GM23338 (cell line): ENCODE data around the gene PLS1. TPM values are rescaled to one million over a fixed set of nuclear protein-coding genes. Genes with fewer than 3 reads are reported as not detected.

Experiments used
- ATAC-seq: fragments of 200-7000 bp; cut with Tn5 transposase; 3 replicates; pipeline ENCODE4 v1.9.1; 2020
- DNase-seq: peaks from one replicate; pipeline ENCODE4 v3.0.0-alpha.2; 2015; ENCODE audit warnings: low spot score
- H2AFZ ChIP-seq: fragments of 200-600 bp; sonication (generic); 2 replicates; pipeline ENCODE4 v1.8.0; 2016; ENCODE audit warnings: antibody characterized with exemption, mild to moderate bottlenecking, moderate library complexity
- H3F3A ChIP-seq: fragments of 200-600 bp; sonication (generic); replicated peaks from 2 replicates; pipeline ENCODE4 v1.8.0; 2017; ENCODE audit warnings: antibody characterized with exemption, mixed run types, low read depth
- H3K27ac ChIP-seq: fragments of 200-600 bp; sonication (generic); 2 replicates; pipeline ENCODE4 v1.6.1; 2016; ENCODE audit warnings: low read depth
- H3K27me3 ChIP-seq: fragments of 200-600 bp; sonication (generic); 2 replicates; pipeline ENCODE4 v1.8.0; 2016; ENCODE audit warnings: mild to moderate bottlenecking, mixed run types, moderate library complexity; ENCODE audit not compliant: insufficient read depth
- H3K36me3 ChIP-seq: fragments of 200-600 bp; sonication (generic); 2 replicates; pipeline ENCODE4 v1.8.0; 2016; ENCODE audit warnings: mild to moderate bottlenecking; ENCODE audit not compliant: insufficient read depth
- H3K4me1 ChIP-seq: fragments of 200-600 bp; sonication (generic); 2 replicates; pipeline ENCODE4 v1.8.0; 2016; ENCODE audit warnings: mild to moderate bottlenecking, moderate library complexity; ENCODE audit not compliant: insufficient read depth
- H3K4me2 ChIP-seq: fragments of 200-600 bp; sonication (generic); 2 replicates; pipeline ENCODE4 v1.7.1; 2017; ENCODE audit warnings: mixed run types
- H3K4me3 ChIP-seq: fragments of 200-600 bp; sonication (generic); 2 replicates; pipeline ENCODE4 v1.6.1; 2016; ENCODE audit warnings: mixed run types
- H3K79me2 ChIP-seq: fragments of 200-600 bp; sonication (generic); replicated peaks from 2 replicates; pipeline ENCODE4 v1.8.0; 2017; ENCODE audit warnings: mild to moderate bottlenecking; ENCODE audit not compliant: insufficient read depth
- H3K9me2 ChIP-seq: fragments of 200-600 bp; sonication (generic); 2 replicates; pipeline ENCODE4 v1.8.0; 2017; ENCODE audit not compliant: insufficient read depth
- H4K20me1 ChIP-seq: fragments of 200-600 bp; sonication (generic); replicated peaks from 2 replicates; pipeline ENCODE4 v1.8.0; 2017; ENCODE audit warnings: mild to moderate bottlenecking; ENCODE audit not compliant: insufficient read depth
- H3K27ac Mint-ChIP-seq: 2 replicates; pipeline ENCODE4 v1.8.0; 2020; ENCODE audit warnings: inconsistent platforms, mild to moderate bottlenecking, moderate library complexity, mixed read lengths
- H3K27me3 Mint-ChIP-seq: 3 replicates; pipeline ENCODE4 v1.8.0; 2022; ENCODE audit warnings: low read depth, mild to moderate bottlenecking, moderate library complexity, mixed read lengths, inconsistent platforms; ENCODE audit not compliant: insufficient read depth, poor library complexity
- H3K36me3 Mint-ChIP-seq: 3 replicates; pipeline ENCODE4 v1.8.0; 2021; ENCODE audit warnings: low read depth, mild to moderate bottlenecking, inconsistent platforms, moderate library complexity, mixed read lengths
- H3K4me1 Mint-ChIP-seq: 3 replicates; pipeline ENCODE4 v1.8.0; 2020; ENCODE audit warnings: mild to moderate bottlenecking, inconsistent platforms, mixed read lengths
- H3K4me3 Mint-ChIP-seq: 3 replicates; pipeline ENCODE4 v1.8.0; 2021; ENCODE audit warnings: moderate library complexity, mild to moderate bottlenecking, inconsistent platforms, mixed read lengths
- H3K9me3 Mint-ChIP-seq: 3 replicates; pipeline ENCODE4 v1.8.0; 2020; ENCODE audit warnings: moderate library complexity, mild to moderate bottlenecking, inconsistent platforms, mixed read lengths
- CREB1 ChIP-seq: fragments of 250-450 bp; sonication (Bioruptor Pico); IDR thresholded peaks from 2 replicates; pipeline ENCODE4 v1.5.0; 2020; ENCODE audit warnings: low read depth, mild to moderate bottlenecking, moderate library complexity
- EZH2 ChIP-seq: fragments of 200-600 bp; sonication (generic); IDR thresholded peaks from one replicate; pipeline ENCODE4 v1.8.0; 2017; ENCODE audit warnings: antibody characterized with exemption, mild to moderate bottlenecking, low read depth; ENCODE audit not compliant: unreplicated experiment
- EZH2phosphoT487 ChIP-seq: fragments of 200-600 bp; sonication (generic); IDR thresholded peaks from one replicate; pipeline ENCODE4 v1.8.1; 2018; ENCODE audit warnings: antibody characterized with exemption; ENCODE audit not compliant: unreplicated experiment
- JUNB ChIP-seq: IDR thresholded peaks from one replicate; pipeline ENCODE4 v1.6.1; 2016; ENCODE audit warnings: antibody characterized with exemption; ENCODE audit not compliant: unreplicated experiment
- NANOG ChIP-seq: IDR thresholded peaks from 2 replicates; pipeline ENCODE4 v1.6.1; 2016; ENCODE audit warnings: antibody characterized with exemption, borderline replicate concordance
- POLR2AphosphoS5 ChIP-seq: IDR thresholded peaks from 2 replicates; pipeline ENCODE4 v1.6.1; 2016; ENCODE audit warnings: antibody characterized with exemption, low read depth
- STAT1 ChIP-seq: IDR thresholded peaks from one replicate; pipeline ENCODE4 v1.6.1; 2016; ENCODE audit warnings: antibody characterized with exemption; ENCODE audit not compliant: unreplicated experiment
- ZNF114 ChIP-seq: fragments of 250-450 bp; sonication (Bioruptor Pico); IDR thresholded peaks from 2 replicates; pipeline ENCODE4 v1.5.0; 2020; ENCODE audit warnings: mild to moderate bottlenecking, moderate library complexity
- ZNF331 ChIP-seq: fragments of 250-450 bp; sonication (Bioruptor Pico); IDR thresholded peaks from 2 replicates; pipeline ENCODE4 v1.5.0; 2020; ENCODE audit warnings: low read depth, mild to moderate bottlenecking, moderate library complexity
- polyA plus RNA-seq: library from polyadenylated mRNA; unstranded; fragments of >200 nt; fragmentation: Nextera tagmentation; extraction: Ambion mirVana; gene quantifications from 2 replicates; pipeline ENCODE4 v1.2.1, GENCODE V29; 2016
- total RNA-seq: library from RNA; depleted of rRNA; stranded (reverse); fragments of >200 nt; shearing (Covaris generic); gene quantifications from 2 replicates; pipeline ENCODE4 v1.2.3, GENCODE V29; 2014
- TF ChIP-seq, protein P1 (sequence below), 2 experiments: fragments of 200-600 bp in 1 of 2; sonication (generic) in 1 of 2; conservative IDR thresholded peaks; 2 replicates each; pipeline versions ENCODE4 v1.5.1 to v1.6.1; 2016 to 2017; ENCODE audit warnings: antibody characterized with exemption in 2 of 2, low read depth in 2 of 2, mild to moderate bottlenecking in 2 of 2, moderate library complexity in 1 of 2
- TF ChIP-seq, protein P2 (sequence below): IDR thresholded peaks from 2 replicates; pipeline ENCODE4 v1.6.1; 2016; ENCODE audit warnings: antibody characterized with exemption
- TF ChIP-seq, protein P3 (sequence below): IDR thresholded peaks from one replicate; pipeline ENCODE4 v1.6.1; 2018; ENCODE audit warnings: antibody characterized with exemption; ENCODE audit not compliant: unreplicated experiment
- TF ChIP-seq, protein P4 (sequence below): fragments of 250-450 bp; sonication (Bioruptor Pico); IDR thresholded peaks from 2 replicates; pipeline ENCODE4 v1.5.0; 2020; ENCODE audit warnings: mild to moderate bottlenecking, moderate library complexity

The PLS1 gene
- total and polyA plus RNA-seq, 2 experiments from 2014 or later: 18.4 to 42.2 TPM

DNA sequence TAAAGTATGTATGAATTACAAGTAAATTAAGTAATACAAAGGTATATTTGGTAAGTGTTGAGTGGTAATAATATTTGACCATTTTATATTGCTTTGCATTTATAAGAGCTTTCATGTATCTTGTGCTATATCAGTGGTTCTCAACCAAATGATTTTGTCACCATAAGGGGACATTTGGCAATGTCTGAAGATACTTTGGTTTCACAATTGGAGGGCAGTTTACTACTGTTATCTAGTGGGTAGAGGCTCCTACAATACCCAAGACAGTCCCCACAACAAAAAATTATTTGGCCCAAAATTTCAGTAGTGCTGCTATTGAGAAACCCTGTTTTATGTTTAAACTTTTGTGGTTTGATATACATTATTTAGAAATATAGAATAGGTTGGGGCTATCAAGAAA, 142.2 kb downstream of the PLS1 start:
- no peaks in the 10 kb centered on the region for H3K4me1 Mint-ChIP-seq
- no peak overlapping the region for H3K27ac Mint-ChIP-seq
- H3K36me3 ChIP-seq: no peaks in the 10 kb centered on the region

More for the DNA sequence above, 142.2 kb downstream of the PLS1 start:
- Histone ChIP-seq H2AFZ (no peak overlapping the region), H3K4me3 (no peak overlapping the region), H3K9me2 (no peaks in the 10 kb centered on the region), H3F3A (no peaks in the 10 kb centered on the region), H3K27me3 (no peaks in the 10 kb centered on the region), H3K4me1 (no peaks in the 10 kb centered on the region), H3K27ac (no peak overlapping the region), H3K4me2 (no peak overlapping the region), H4K20me1 (no peaks in the 10 kb centered on the region), H3K79me2 (peaks cover 13% of the 10 kb centered on the region)
- Mint-ChIP-seq H3K36me3 (no peaks in the 10 kb centered on the region), H3K9me3 (no peaks in the 10 kb centered on the region), H3K4me3 (no peak overlapping the region), H3K27me3 (peaks cover 2% of the 10 kb centered on the region)
- TF ChIP-seq POLR2AphosphoS5 (no peak), ZNF114 (CRISPR knock-in tag) (no peak), JUNB (no peak), NANOG (no peak), STAT1 (no peak), ZNF331 (CRISPR knock-in tag) (no peak), CREB1 (no peak), EZH2phosphoT487 (no peak), EZH2 (no peak)
- TF ChIP-seq, protein P1, sequence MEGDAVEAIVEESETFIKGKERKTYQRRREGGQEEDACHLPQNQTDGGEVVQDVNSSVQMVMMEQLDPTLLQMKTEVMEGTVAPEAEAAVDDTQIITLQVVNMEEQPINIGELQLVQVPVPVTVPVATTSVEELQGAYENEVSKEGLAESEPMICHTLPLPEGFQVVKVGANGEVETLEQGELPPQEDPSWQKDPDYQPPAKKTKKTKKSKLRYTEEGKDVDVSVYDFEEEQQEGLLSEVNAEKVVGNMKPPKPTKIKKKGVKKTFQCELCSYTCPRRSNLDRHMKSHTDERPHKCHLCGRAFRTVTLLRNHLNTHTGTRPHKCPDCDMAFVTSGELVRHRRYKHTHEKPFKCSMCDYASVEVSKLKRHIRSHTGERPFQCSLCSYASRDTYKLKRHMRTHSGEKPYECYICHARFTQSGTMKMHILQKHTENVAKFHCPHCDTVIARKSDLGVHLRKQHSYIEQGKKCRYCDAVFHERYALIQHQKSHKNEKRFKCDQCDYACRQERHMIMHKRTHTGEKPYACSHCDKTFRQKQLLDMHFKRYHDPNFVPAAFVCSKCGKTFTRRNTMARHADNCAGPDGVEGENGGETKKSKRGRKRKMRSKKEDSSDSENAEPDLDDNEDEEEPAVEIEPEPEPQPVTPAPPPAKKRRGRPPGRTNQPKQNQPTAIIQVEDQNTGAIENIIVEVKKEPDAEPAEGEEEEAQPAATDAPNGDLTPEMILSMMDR (conservative IDR thresholded peaks at IDR 0.05; ENCODE audit: low read depth in 2 of 2): no peak
- TF ChIP-seq, protein P2, sequence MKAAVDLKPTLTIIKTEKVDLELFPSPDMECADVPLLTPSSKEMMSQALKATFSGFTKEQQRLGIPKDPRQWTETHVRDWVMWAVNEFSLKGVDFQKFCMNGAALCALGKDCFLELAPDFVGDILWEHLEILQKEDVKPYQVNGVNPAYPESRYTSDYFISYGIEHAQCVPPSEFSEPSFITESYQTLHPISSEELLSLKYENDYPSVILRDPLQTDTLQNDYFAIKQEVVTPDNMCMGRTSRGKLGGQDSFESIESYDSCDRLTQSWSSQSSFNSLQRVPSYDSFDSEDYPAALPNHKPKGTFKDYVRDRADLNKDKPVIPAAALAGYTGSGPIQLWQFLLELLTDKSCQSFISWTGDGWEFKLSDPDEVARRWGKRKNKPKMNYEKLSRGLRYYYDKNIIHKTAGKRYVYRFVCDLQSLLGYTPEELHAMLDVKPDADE: no peak
- TF ChIP-seq, protein P3, sequence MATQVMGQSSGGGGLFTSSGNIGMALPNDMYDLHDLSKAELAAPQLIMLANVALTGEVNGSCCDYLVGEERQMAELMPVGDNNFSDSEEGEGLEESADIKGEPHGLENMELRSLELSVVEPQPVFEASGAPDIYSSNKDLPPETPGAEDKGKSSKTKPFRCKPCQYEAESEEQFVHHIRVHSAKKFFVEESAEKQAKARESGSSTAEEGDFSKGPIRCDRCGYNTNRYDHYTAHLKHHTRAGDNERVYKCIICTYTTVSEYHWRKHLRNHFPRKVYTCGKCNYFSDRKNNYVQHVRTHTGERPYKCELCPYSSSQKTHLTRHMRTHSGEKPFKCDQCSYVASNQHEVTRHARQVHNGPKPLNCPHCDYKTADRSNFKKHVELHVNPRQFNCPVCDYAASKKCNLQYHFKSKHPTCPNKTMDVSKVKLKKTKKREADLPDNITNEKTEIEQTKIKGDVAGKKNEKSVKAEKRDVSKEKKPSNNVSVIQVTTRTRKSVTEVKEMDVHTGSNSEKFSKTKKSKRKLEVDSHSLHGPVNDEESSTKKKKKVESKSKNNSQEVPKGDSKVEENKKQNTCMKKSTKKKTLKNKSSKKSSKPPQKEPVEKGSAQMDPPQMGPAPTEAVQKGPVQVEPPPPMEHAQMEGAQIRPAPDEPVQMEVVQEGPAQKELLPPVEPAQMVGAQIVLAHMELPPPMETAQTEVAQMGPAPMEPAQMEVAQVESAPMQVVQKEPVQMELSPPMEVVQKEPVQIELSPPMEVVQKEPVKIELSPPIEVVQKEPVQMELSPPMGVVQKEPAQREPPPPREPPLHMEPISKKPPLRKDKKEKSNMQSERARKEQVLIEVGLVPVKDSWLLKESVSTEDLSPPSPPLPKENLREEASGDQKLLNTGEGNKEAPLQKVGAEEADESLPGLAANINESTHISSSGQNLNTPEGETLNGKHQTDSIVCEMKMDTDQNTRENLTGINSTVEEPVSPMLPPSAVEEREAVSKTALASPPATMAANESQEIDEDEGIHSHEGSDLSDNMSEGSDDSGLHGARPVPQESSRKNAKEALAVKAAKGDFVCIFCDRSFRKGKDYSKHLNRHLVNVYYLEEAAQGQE: no peak
- TF ChIP-seq, protein P4, sequence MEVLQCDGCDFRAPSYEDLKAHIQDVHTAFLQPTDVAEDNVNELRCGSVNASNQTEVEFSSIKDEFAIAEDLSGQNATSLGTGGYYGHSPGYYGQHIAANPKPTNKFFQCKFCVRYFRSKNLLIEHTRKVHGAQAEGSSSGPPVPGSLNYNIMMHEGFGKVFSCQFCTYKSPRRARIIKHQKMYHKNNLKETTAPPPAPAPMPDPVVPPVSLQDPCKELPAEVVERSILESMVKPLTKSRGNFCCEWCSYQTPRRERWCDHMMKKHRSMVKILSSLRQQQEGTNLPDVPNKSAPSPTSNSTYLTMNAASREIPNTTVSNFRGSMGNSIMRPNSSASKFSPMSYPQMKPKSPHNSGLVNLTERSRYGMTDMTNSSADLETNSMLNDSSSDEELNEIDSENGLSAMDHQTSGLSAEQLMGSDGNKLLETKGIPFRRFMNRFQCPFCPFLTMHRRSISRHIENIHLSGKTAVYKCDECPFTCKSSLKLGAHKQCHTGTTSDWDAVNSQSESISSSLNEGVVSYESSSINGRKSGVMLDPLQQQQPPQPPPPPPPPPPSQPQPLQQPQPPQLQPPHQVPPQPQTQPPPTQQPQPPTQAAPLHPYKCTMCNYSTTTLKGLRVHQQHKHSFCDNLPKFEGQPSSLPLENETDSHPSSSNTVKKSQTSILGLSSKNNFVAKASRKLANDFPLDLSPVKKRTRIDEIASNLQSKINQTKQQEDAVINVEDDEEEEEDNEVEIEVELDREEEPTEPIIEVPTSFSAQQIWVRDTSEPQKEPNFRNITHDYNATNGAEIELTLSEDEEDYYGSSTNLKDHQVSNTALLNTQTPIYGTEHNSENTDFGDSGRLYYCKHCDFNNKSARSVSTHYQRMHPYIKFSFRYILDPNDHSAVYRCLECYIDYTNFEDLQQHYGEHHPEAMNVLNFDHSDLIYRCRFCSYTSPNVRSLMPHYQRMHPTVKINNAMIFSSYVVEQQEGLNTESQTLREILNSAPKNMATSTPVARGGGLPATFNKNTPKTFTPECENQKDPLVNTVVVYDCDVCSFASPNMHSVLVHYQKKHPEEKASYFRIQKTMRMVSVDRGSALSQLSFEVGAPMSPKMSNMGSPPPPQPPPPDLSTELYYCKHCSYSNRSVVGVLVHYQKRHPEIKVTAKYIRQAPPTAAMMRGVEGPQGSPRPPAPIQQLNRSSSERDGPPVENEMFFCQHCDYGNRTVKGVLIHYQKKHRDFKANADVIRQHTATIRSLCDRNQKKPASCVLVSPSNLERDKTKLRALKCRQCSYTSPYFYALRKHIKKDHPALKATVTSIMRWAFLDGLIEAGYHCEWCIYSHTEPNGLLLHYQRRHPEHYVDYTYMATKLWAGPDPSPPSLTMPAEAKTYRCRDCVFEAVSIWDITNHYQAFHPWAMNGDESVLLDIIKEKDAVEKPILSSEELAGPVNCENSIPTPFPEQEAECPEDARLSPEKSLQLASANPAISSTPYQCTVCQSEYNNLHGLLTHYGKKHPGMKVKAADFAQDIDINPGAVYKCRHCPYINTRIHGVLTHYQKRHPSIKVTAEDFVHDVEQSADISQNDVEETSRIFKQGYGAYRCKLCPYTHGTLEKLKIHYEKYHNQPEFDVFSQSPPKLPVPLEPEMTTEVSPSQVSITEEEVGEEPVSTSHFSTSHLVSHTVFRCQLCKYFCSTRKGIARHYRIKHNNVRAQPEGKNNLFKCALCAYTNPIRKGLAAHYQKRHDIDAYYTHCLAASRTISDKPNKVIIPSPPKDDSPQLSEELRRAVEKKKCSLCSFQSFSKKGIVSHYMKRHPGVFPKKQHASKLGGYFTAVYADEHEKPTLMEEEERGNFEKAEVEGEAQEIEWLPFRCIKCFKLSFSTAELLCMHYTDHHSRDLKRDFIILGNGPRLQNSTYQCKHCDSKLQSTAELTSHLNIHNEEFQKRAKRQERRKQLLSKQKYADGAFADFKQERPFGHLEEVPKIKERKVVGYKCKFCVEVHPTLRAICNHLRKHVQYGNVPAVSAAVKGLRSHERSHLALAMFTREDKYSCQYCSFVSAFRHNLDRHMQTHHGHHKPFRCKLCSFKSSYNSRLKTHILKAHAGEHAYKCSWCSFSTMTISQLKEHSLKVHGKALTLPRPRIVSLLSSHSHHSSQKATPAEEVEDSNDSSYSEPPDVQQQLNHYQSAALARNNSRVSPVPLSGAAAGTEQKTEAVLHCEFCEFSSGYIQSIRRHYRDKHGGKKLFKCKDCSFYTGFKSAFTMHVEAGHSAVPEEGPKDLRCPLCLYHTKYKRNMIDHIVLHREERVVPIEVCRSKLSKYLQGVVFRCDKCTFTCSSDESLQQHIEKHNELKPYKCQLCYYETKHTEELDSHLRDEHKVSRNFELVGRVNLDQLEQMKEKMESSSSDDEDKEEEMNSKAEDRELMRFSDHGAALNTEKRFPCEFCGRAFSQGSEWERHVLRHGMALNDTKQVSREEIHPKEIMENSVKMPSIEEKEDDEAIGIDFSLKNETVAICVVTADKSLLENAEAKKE (CRISPR knock-in tag): no peak
- ATAC-seq: no peak
- DNase-seq: no peak
